IPS-18c (cell line): Measurements from ENCODE around the gene TMEM9.

ENCODE experiments used
- H3K4me3 ChIP-seq: 2 replicates; pipeline ENCODE4 v1.7.0; 2013; ENCODE audit warnings: low read depth, mild to moderate bottlenecking, low read length, moderate library complexity; ENCODE audit not compliant: insufficient read depth
- H3K9me3 ChIP-seq: one replicate; pipeline ENCODE4 v1.6.1; 2013; ENCODE audit warnings: mild to moderate bottlenecking, low read length, moderate library complexity; ENCODE audit not compliant: control insufficient read depth, insufficient read depth

Gene TMEM9

GRCh38 chr1:201154389-201155165 lies at the start of gene TMEM9:
TSS of gene TMEM9 (minus strand) at chr1:201154474. CDS start at chr1:201153923, 551 bp downstream.
- Histone ChIP-seq H3K9me3 (no peaks in the 10 kb centered on the region), H3K4me3 (peak within 1 kb of the TSS; percentile 79)

GRCh38 chr1:201198598-201198997 lies 44.3 kb upstream of the TMEM9 start:
- H3K9me3 ChIP-seq, result no peaks in the 10 kb centered on the region

GRCh38 chr1:201194046-201194445 lies 39.8 kb upstream of the TMEM9 start:
- no peaks in the 10 kb centered on the region for H3K9me3 ChIP-seq
- H3K4me3 ChIP-seq, result no peak overlapping the region

More at GRCh38 chr1:201198598-201198997, 44.3 kb upstream of the TMEM9 start:
- H3K4me3 ChIP-seq, result no peak overlapping the region

- no peaks in the 10 kb centered on the region for H3K9me3 ChIP-seq
These were observed 38.1 kb upstream of the TMEM9 start for GRCh38 chr1:201192261-201192788.

GRCh38 chr1:201191653-201192260 lies 37.5 kb upstream of the TMEM9 start:
- H3K4me3 ChIP-seq, result no peak overlapping the region

More at GRCh38 chr1:201192261-201192788, 38.1 kb upstream of the TMEM9 start:
- H3K4me3 ChIP-seq, result no peak overlapping the region

GRCh38 chr1:201190624-201191051 lies 36.4 kb upstream of the TMEM9 start, which contains the start of gene IGFN1:
TSS of gene IGFN1 (plus strand) at chr1:201190824. CDS start at chr1:201193294, 2,470 bp downstream.
- Histone ChIP-seq H3K9me3 (no peaks in the 10 kb centered on the region), H3K4me3 (no peak within 1 kb of the TSS; the same call in 1 of the 2 replicates)

More at GRCh38 chr1:201191653-201192260, 37.5 kb upstream of the TMEM9 start:
- H3K9me3 ChIP-seq, result no peaks in the 10 kb centered on the region

- Histone ChIP-seq H3K4me3 (no peak overlapping the region), H3K9me3 (no peaks in the 10 kb centered on the region)
These were observed 35.7 kb upstream of the TMEM9 start for GRCh38 chr1:201190005-201190404.

- Histone ChIP-seq H3K4me3 (no peak overlapping the region), H3K9me3 (no peaks in the 10 kb centered on the region)
These were observed 34.8 kb upstream of the TMEM9 start for GRCh38 chr1:201189085-201189484.

GRCh38 chr1:201186192-201186591 lies 31.9 kb upstream of the TMEM9 start:
- Histone ChIP-seq H3K4me3 (no peak overlapping the region), H3K9me3 (no peaks in the 10 kb centered on the region)

GRCh38 chr1:201185527-201186128 lies 31.4 kb upstream of the TMEM9 start:
- H3K9me3 ChIP-seq, result no peaks in the 10 kb centered on the region

GRCh38 chr1:201185123-201185453 lies 30.8 kb upstream of the TMEM9 start:
- no peaks in the 10 kb centered on the region for H3K9me3 ChIP-seq
- H3K4me3 ChIP-seq, result no peak overlapping the region

More at GRCh38 chr1:201185527-201186128, 31.4 kb upstream of the TMEM9 start:
- H3K4me3 ChIP-seq, result no peak overlapping the region

- H3K4me3 ChIP-seq, result no peak overlapping the region
- H3K9me3 ChIP-seq, result no peaks in the 10 kb centered on the region
These were observed 30.2 kb upstream of the TMEM9 start for GRCh38 chr1:201184307-201185122.

GRCh38 chr1:201183753-201184152 lies 29.5 kb upstream of the TMEM9 start:
- Histone ChIP-seq H3K9me3 (no peaks in the 10 kb centered on the region), H3K4me3 (no peak overlapping the region)

- Histone ChIP-seq H3K9me3 (peaks cover 2% of the 10 kb centered on the region), H3K4me3 (no peak overlapping the region)
These were observed 28.9 kb upstream of the TMEM9 start for GRCh38 chr1:201183209-201183608.

GRCh38 chr1:201181726-201182125 lies 27.5 kb upstream of the TMEM9 start:
- Histone ChIP-seq H3K4me3 (no peak overlapping the region), H3K9me3 (peaks cover 2% of the 10 kb centered on the region)

- Histone ChIP-seq H3K9me3 (peaks cover 2% of the 10 kb centered on the region), H3K4me3 (no peak overlapping the region)
These were observed 27.0 kb upstream of the TMEM9 start for GRCh38 chr1:201181323-201181722.

GRCh38 chr1:201180901-201181300 lies 26.6 kb upstream of the TMEM9 start:
- H3K4me3 ChIP-seq, result no peak overlapping the region
- H3K9me3 ChIP-seq, result peaks cover 2% of the 10 kb centered on the region
